GM21576 (cell line): ENCODE results near the gene CARD11.
"Not testable (repeated sequence)": the region's sequence is repeated elsewhere in the genome, so short reads cannot be mapped to it uniquely, and the experiment has no call there.

Source experiments
- ATAC-seq: cut with Tn5 transposase; IDR thresholded peaks from one replicate; pipeline ENCODE4 v1.9.1; 2021; ENCODE audit warnings: mild to moderate bottlenecking, moderate library complexity; ENCODE audit not compliant: unreplicated experiment

The CARD11 gene

DNA sequence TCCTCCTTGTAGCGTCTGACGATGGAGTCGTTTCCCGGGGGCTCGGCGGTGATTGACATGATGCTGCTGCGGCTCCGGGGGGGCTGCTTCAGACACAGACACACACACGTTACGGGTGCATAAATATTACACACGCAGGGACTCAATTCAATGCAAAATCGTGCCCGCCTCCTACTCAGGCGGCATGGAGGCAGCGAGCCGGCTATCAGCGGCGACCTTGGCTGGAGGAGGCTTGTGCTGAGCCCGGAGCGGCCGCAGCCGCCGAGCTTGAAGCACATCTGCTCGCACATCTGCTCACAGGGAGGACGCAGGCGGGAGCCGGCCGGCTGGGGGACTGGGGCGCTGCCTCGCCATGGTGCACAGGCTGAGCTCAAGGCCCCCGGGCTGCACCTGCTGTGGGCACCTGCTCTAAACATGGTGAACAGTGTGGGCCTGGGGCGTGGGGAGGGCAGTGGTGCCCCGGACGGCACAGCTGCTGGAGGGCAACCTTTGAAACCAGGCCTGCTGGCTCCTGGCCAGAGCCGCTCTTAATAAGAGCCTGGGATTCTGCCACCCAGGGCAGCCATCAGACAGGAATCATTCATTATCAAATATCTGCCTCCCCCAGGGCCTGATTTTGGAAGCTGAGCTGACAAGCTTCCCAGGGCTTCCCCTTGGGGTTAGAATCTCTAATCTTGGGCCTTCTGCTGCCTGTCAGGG is 114.9 kb downstream of the CARD11 start:
- ATAC-seq: no peak

- no peak for ATAC-seq
Measured at GRCh38 chr7:2928256-2928612, 115.4 kb downstream of the CARD11 start.

DNA sequence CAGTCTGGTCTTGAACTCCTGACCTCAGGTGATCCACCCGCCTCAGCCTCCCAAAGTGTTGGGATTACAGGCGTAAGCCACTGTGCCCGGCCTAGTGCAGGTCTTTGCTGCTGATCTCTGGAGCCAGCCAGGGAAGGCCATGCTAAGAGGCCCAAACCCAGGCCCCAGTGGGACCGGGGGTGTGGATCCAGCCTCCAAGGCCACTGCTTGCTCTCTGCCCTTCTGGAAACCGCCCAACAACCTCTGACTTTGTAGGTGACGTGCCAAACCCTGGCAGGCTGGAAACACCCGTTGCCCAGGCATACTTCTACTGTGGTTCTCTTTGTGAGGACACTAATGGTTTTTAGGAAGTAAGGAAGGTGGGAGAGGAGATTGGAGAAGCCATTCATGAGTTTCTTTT is 116.1 kb downstream of the CARD11 start:
- ATAC-seq: no peak

GRCh38 chr7:2926896-2927405 is 116.7 kb downstream of the CARD11 start:
- no peak for ATAC-seq

DNA sequence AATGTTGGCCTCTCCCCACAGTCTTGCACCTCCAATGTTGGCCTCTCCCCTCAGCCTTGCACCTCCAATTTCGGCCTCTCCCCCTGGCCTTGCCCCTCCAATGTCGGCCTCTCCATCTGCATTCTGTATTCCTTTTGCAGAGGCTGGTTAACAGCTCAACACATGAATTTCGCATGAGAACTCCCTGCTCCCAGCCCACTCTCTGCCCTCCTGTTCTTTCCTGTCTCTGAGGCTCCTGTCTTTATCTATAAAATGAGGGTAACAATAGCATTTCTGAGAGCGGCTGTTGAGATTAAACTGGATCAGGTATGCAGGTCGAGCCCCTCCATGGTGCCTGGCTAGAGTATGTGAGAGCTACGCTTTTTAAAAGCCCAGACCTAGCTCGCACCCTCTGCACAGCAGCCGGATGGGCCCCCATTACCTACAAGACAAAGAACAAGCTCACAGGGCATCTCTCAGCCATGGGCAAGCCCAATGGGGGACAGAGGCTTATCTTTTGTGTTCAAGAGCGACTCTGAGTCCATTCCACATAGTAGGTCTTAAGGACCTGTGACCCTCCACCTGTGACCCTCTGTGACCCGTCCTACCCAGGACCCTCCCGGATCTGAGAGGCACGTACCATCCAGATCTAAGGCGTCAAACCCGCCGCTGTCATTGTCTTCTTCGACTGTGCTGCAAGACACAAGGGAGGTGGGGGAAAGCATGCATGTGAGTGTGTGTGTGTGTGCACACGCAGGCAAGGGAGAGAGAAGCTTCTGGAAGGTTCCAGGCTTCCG is 117.4 kb downstream of the CARD11 start:
- no peak for ATAC-seq

DNA sequence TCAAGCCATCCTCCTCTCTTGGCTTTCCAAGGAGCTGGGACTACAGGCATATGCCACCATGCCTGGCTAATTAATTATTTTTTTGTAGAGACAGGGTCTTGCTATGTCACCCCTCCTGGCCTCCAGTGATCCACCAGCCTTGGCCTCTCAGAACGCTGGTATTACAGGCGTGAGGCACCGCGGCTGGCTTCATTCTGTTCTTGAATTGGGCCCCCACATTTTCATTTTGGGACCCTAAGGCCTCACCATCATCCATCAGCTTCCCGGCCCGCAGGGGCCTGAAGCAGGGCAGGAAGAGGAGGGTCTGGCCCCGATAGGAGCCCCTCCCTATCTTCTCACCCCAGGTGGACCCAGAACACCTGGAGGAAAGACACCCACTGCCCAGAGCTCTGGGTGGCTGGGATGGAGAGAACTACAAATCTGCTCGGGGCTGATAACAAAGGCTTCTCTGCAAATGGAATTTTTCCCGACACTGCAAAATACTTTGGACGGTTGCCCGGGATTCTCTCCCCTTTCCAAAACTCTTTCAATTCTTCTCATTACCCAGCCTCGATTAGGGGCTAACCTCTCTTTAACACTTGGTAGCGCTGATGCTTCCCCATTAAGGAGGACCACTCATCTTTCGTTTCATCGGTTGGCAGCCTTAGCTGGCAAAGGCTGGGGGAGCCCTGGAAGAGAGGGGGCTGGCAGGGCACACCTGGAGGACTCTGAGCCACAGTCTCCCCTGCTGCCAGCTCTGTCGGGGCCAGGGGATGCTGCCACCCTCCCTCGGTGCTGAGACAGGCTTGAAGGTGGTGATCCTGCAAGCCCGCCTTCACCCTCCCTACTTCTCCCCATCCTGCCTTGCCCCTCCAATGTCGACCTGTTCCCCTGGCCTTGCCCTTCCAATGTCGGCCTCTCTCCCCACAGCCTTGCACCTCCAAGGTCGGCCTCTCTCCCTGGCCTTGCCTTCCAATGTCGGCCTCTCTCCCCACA is 118.5 kb downstream of the CARD11 start:
- ATAC-seq: no peak

GRCh38 chr7:2923886-2924574 is 119.6 kb downstream of the CARD11 start:
- ATAC-seq: no peak

DNA sequence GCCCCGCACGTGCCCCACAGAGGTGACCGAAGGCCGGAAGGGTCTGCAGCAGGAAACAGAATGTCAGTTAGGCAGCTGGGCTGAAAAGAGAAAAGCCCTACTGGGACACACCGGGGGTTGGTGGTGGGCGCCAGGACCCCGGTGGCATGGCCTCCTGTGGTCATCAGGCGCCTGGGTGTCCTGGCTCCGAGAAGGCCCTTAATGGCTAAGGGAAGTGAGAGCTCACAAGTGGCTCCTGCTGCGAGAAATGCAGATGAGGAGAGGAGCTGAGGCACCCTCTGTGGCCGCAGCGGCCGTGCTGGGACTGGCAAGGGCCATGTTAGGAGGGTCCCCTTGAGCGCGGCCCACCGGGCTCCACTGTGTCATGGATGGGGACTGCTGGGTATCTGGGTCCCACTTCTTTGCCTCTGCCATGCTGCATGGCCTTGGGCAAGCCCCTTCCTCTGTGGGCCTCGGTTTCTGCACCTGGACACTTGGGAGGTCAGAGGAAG is 120.3 kb downstream of the CARD11 start:
- ATAC-seq: no peak

DNA sequence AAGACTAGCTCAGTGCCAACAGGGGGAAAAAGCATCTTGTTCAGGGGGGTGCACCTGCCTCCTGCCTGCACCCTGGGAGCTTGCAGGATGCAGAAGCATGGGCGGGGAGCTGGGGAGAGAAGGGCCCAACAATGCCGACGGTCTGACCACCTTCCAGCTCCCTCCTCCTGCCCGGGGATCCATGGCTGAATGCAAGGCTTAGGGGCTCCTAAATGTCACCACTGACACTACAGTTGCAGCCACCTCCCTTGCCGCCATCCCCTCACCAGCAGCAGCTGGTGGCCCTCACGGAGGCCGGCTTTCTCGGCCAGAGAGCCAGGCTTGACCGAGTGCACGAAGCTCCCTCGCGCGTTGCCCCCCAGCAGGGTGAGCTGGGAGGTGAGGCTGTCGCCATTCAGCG is 120.8 kb downstream of the CARD11 start:
- no peak for ATAC-seq

DNA sequence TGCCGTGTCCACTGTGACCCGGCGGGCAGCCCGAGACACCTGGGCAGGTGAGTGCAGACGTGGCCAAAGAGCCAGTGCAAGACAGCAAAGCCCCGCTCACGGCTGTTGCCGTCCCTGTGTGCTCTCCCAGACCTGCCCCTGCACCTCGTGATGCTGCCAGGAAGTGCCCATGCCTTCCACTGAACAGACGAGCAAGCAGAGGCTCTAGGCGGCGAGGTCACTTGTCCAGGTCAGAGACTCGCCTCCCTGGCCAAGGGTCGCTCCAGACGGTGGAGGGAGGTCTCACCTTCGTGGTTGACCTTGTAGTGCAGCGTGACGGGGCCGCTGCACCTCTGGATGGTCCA is 121.3 kb downstream of the CARD11 start:
- ATAC-seq: no peak

DNA sequence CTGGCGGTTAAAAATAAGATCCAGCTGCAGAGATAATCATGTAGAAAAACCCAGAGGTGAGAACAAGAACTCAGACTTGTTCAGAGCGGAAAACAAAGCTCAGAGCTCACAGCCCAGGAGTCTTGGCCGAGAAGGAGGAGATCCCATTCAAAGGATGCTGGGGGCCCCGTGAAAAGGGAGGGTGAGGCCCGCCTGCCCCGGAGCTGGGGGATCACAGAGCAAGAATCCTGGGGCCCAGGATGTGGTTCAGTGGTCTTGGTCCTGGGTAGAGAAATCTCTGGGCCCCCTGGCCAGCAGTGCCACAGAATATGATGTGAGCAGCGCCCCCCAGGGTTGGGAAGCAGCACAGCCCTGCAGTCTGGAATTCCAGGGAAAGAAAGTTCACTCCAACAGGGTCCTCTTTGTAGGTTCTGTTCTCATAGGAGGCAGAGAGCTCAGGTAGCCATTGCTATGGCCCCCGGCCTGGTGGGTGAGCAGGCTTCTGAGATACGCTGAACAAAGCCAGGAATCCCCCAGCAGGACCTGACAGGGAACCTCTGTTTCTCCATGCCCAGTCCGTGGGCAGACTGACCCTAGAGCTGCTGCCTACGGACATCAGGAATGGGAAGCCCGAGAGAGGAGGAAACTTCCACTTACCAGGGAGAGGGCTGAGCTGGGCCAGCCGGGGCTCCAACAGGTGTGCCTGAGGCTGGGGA is 121.9 kb downstream of the CARD11 start:
- no peak for ATAC-seq

- no peak for ATAC-seq
Measured at GRCh38 chr7:2920956-2921652, 122.6 kb downstream of the CARD11 start.

DNA sequence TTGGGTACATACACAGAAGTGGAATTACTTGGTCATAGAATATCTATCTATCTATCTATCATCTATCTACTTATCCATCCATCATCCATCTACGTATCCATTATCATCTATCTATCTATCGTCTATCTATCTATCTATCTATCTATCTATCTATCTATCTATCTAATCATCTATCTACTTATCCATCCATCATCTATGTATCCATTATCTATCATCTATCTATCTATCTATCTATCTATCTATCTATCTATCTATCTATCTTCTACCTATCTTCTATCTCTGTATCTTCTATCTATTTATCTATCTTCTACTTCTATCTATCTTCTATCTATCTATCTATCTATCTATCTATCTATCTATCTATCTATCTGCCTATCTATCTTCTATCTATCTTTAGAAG is 123.2 kb downstream of the CARD11 start:
- ATAC-seq: not testable (repeated sequence)

GRCh38 chr7:2920041-2920440 is 123.6 kb downstream of the CARD11 start:
- ATAC-seq: no peak

- ATAC-seq: no peak
Measured at GRCh38 chr7:2919256-2919655, 124.4 kb downstream of the CARD11 start.

DNA sequence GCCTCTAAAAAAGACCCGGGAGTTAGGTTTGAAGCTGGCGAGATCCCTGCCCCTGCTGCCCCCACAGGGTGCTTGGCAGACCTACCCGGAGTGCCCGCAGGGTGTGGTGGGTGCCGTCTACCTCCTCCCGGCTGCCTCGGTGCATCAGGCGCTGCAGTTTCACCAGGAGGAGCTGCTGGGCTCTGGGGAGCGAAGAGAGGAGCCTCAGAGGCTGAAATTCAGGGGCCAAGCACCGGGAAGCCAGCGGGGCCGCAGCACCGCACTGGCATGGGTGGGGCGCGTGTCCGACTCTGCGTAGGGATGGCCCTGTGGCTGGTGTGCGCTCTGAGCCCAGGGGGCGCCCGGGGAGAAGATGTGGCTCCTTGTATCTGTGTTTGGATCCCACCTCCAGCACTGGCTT is 125.3 kb downstream of the CARD11 start:
- ATAC-seq: no peak

DNA sequence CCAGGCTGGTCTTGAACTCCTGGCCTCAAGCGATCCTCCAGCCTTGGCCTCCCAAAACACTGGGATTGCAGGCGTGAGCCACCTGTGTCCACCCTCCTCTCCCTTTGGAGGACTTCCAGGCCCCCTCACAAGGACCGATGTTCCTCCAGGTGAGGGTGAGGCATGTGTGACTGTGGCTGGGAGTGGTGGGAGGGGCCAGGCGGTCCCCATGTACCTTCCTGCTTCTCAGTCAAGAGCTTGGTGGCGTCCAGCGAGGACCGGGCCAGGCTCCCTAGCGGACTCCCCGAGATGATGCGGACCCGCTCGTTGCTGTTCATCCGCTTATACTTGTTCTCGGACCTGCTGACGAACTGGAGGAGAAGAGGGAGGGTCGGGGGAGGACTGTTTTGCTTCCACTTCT is 128.6 kb downstream of the CARD11 start:
- ATAC-seq: no peak

- no peak for ATAC-seq
Measured at GRCh38 chr7:2913760-2914387, 129.8 kb downstream of the CARD11 start.
